ENCODE results near the gene KCTD4. TPM values are rescaled to one million over a fixed set of nuclear protein-coding genes. Genes with fewer than 3 reads are reported as not detected.

KCTD4 gene
- total and polyA plus RNA-seq, 10 of the 15 experiments (the other 5 are each of a cell fraction or from before 2014, with no cell fraction given) = 0.09 TPM; not detected in 9

- H3K9ac ChIP-seq (ENCODE audit: control insufficient read depth, insufficient read depth, low read length) = no peak overlapping the region
- no peak overlapping the region for H3K4me3 ChIP-seq
- no peaks in the 10 kb centered on the region for H3K27me3 ChIP-seq (replicated peaks in 1 of 2; ENCODE audit: control insufficient read depth in 2 of 2, insufficient read depth in 2 of 2, low read length in 1 of 2)
- H3K4me2 ChIP-seq (ENCODE audit: control insufficient read depth, insufficient read depth) = no peak overlapping the region
- H3K79me2 ChIP-seq (ENCODE audit: control insufficient read depth, insufficient read depth, low read length) = no peaks in the 10 kb centered on the region
- DNase-seq (ENCODE audit: low read depth, low spot score) (no peak), FAIRE-seq (no peak), ATAC-seq (no peak)
- ChIA-PET SMC1A (ENCODE audit: uncharacterized antibody, unreplicated experiment) (interaction anchor here (0.6 to 1.5 kb wide), 7 partner anchors 11 to 252 kb away, joined by 3 to 4 read pairs (median 4); no protein-coding TSS in a partner anchor), CTCF (interaction anchor here (0.7 to 2.1 kb wide), 5 partner anchors 12 to 192 kb away, joined by 3 to 8 read pairs (median 4); no protein-coding TSS in a partner anchor), POLR2A (interaction anchor here (0.6 kb wide), 1 partner anchor 459 kb away, joined by 3 read pairs; no protein-coding TSS in a partner anchor), RAD21 (ENCODE audit: unreplicated experiment) (no interaction called here)
- H3K36me3 ChIP-seq (ENCODE audit: control insufficient read depth in 2 of 2, insufficient read depth in 2 of 2, low read length in 1 of 2) = no peaks in the 10 kb centered on the region
- H4K20me1 ChIP-seq (ENCODE audit: control insufficient read depth, insufficient read depth) = no peaks in the 10 kb centered on the region
- no peaks in the 10 kb centered on the region for H3K9me3 ChIP-seq (replicated peaks; ENCODE audit: control insufficient read depth, insufficient read depth, low read length)
- BruUV-seq (replicated peaks) = no TSS peak
- TF ChIP-seq CEBPB (IDR thresholded peaks at IDR 0.05; ENCODE audit: borderline replicate concordance in 1 of 2, low read depth in 2 of 2, low read length in 2 of 2) (no peak), ZNF207 (IDR thresholded peaks at IDR 0.05; ENCODE audit: borderline replicate concordance) (no peak), TBL1XR1 (IDR thresholded peaks at IDR 0.05; ENCODE audit: low read depth, low read length) (no peak), USF2 (IDR thresholded peaks at IDR 0.05; ENCODE audit: borderline replicate concordance, low read depth, low read length) (no peak), RAD21 (IDR thresholded peaks at IDR 0.05; ENCODE audit: insufficient read depth, low read depth, low read length) (0 out of 2 replicates have a peak, but pooled peaks have one; percentile 12)
- in situ Hi-C loops (cut with MboI) = no loop called here
- intact Hi-C loops (cut with micrococcal nuclease; ENCODE audit: unreplicated experiment) = no loop called here
- H2AFZ ChIP-seq (ENCODE audit: control insufficient read depth, low read depth, low read length) = no peak overlapping the region
- no peak overlapping the region for H3K27ac ChIP-seq (ENCODE audit: control insufficient read depth, insufficient read depth)
- no peaks in the 10 kb centered on the region for H3K4me1 ChIP-seq (ENCODE audit: control insufficient read depth, insufficient read depth, low read length)
Measured at GRCh38 chr13:45240143-45240542, 39.3 kb upstream of the KCTD4 start.

Data from GM12878 (cell line).